CD14-positive monocyte (primary cell): ENCODE measurements around the gene GID8. TPM values are rescaled to one million over a fixed set of nuclear protein-coding genes. Genes with fewer than 3 reads are reported as not detected.

Experiments
- DNase-seq, 3 donors: peaks; one replicate each; pipeline ENCODE4 v3.0.0-alpha.2; 2011 to 2022
- H2AFZ ChIP-seq: 2 replicates; pipeline ENCODE4 v1.6.0; 2012; ENCODE audit warnings: mild to moderate bottlenecking, low read depth, low read length, inconsistent platforms; ENCODE audit not compliant: insufficient read depth, poor library complexity, severe bottlenecking
- H3K27ac ChIP-seq, 2 donors: 1 replicate in 1 of 2; 2 replicates in 1 of 2; pipeline ENCODE4 v1.5.1; 2012 to 2013; ENCODE audit warnings: low read length in 2 of 2, control low read depth in 1 of 2, inconsistent platforms in 1 of 2, low read depth in 1 of 2, mild to moderate bottlenecking in 1 of 2
- H3K27me3 ChIP-seq, 2 donors: one replicate each; pipeline versions ENCODE4 v1.6.0 to v1.6.1; 2011 to 2013; ENCODE audit warnings: low read length in 2 of 2; ENCODE audit not compliant: control insufficient read depth in 2 of 2, insufficient read depth in 2 of 2
- H3K36me3 ChIP-seq, 2 donors: replicated peaks in 1 of 2; 1 replicate in 1 of 2; 2 replicates in 1 of 2; pipeline versions ENCODE4 v1.5.1 to v1.6.1; 2012 to 2013; ENCODE audit warnings: low read length in 2 of 2, control low read depth in 1 of 2, inconsistent platforms in 1 of 2, mild to moderate bottlenecking in 1 of 2; ENCODE audit not compliant: insufficient read depth in 2 of 2, control insufficient read depth in 1 of 2
- H3K4me1 ChIP-seq, 2 donors: 1 replicate in 1 of 2; 2 replicates in 1 of 2; pipeline versions ENCODE4 v1.5.1 to v1.6.1; 2012 to 2013; ENCODE audit warnings: low read length in 2 of 2, control low read depth in 1 of 2, inconsistent platforms in 1 of 2, mild to moderate bottlenecking in 1 of 2, moderate library complexity in 1 of 2; ENCODE audit not compliant: insufficient read depth in 2 of 2, control insufficient read depth in 1 of 2
- H3K4me2 ChIP-seq: replicated peaks from 2 replicates; pipeline ENCODE3; 2012; ENCODE audit warnings: low read length, moderate library complexity, mild to moderate bottlenecking; ENCODE audit not compliant: poor library complexity, severe bottlenecking; ENCODE audit errors: extremely low read depth
- H3K4me3 ChIP-seq, 3 experiments: fragments of 200-600 bp in 1 of 3; sonication (generic) in 1 of 3; replicated peaks in 1 of 3; 1 replicate in 2 of 3; 2 replicates in 1 of 3; pipeline ENCODE4 v1.5.1; 2011 to 2013; ENCODE audit warnings: low read length in 3 of 3, mild to moderate bottlenecking in 3 of 3, control low read depth in 2 of 3, low read depth in 2 of 3, inconsistent platforms in 1 of 3, moderate library complexity in 1 of 3
- H3K79me2 ChIP-seq: 2 replicates; pipeline ENCODE4 v1.6.0; 2012; ENCODE audit warnings: mild to moderate bottlenecking, control low read depth, inconsistent platforms, low read length, moderate library complexity; ENCODE audit not compliant: insufficient read depth
- H3K9ac ChIP-seq: 2 replicates; pipeline ENCODE4 v1.6.0; 2017; ENCODE audit warnings: low read length, mild to moderate bottlenecking; ENCODE audit not compliant: insufficient read depth, poor library complexity, severe bottlenecking
- H3K9me3 ChIP-seq, 2 donors: replicated peaks in 1 of 2; 1 replicate in 1 of 2; 2 replicates in 1 of 2; pipeline versions ENCODE4 v1.5.1 to v1.6.1; 2012 to 2013; ENCODE audit warnings: low read length in 2 of 2, control low read depth in 1 of 2; ENCODE audit not compliant: control insufficient read depth in 1 of 2, insufficient read depth in 1 of 2
- H4K20me1 ChIP-seq: 2 replicates; pipeline ENCODE4 v1.6.0; 2012; ENCODE audit warnings: mild to moderate bottlenecking, low read length, control low read depth, moderate library complexity; ENCODE audit not compliant: insufficient read depth
- H3K27ac Mint-ChIP-seq, 7 donors: one replicate each; pipeline ENCODE4 v1.8.0; 2020; ENCODE audit warnings: mild to moderate bottlenecking in 7 of 7, mixed read lengths in 7 of 7, moderate library complexity in 6 of 7, inconsistent platforms in 2 of 7
- H3K27me3 Mint-ChIP-seq, 3 donors: one replicate each; pipeline ENCODE4 v1.8.0; 2021 to 2022; ENCODE audit warnings: low read depth in 3 of 3, mild to moderate bottlenecking in 3 of 3, mixed read lengths in 3 of 3, moderate library complexity in 3 of 3, inconsistent platforms in 1 of 3
- H3K36me3 Mint-ChIP-seq, 2 donors: one replicate each; pipeline ENCODE4 v1.8.0; 2020; ENCODE audit warnings: mixed read lengths in 2 of 2, inconsistent platforms in 1 of 2, mild to moderate bottlenecking in 1 of 2
- H3K4me1 Mint-ChIP-seq: one replicate; pipeline ENCODE4 v1.8.0; 2020; ENCODE audit warnings: mild to moderate bottlenecking, mixed read lengths
- H3K4me3 Mint-ChIP-seq, 2 donors: one replicate each; pipeline ENCODE4 v1.8.0; 2020; ENCODE audit warnings: mild to moderate bottlenecking in 2 of 2, mixed read lengths in 2 of 2, moderate library complexity in 1 of 2
- H3K9me3 Mint-ChIP-seq, 7 donors: one replicate each; pipeline ENCODE4 v1.8.0; 2020 to 2022; ENCODE audit warnings: mixed read lengths in 7 of 7, mild to moderate bottlenecking in 6 of 7, moderate library complexity in 6 of 7, inconsistent platforms in 2 of 7
- CTCF ChIP-seq: fragments of 200-600 bp; IDR thresholded peaks from one replicate; pipeline ENCODE4 v1.8.0; 2022; ENCODE audit warnings: antibody characterized with exemption, mild to moderate bottlenecking
- WGBS: methylation state at CpG from one replicate; pipeline ENCODE4 v1.1.5; 2013; ENCODE audit warnings: missing lambda C conversion rate; ENCODE audit not compliant: insufficient coverage; 5-methylcytosine and 5-hydroxymethylcytosine counted together
- intact Hi-C, 2 donors: fragments of 100-400 bp; cut with micrococcal nuclease; formaldehyde crosslinking; loops; one replicate each; pipeline versions ENCODE4 v1.15.0 to v1.15.1; 2023
- polyA plus RNA-seq, 3 donors: library from polyadenylated mRNA; depleted of rRNA in 1 of 3; unstranded in 2 of 3; stranded (reverse) in 1 of 3; fragments of 300-500 nt in 2 of 3; fragments of >200 nt in 1 of 3; fragmentation: Illumina TruSeq in 2 of 3; gene quantifications; 1 replicate in 2 of 3; 2 replicates in 1 of 3; pipeline ENCODE4 v1.2.3, GENCODE V29; 2012 to 2021

GID8 gene
- polyA plus RNA-seq, 3 donors: 12.4 to 19.7 (median 12.7) TPM

GRCh38 chr20:62963614-62964397 is 25.9 kb downstream of the GID8 start:
- Histone ChIP-seq H3K4me2 (no peak overlapping the region), H3K9me3 (no peaks in the 10 kb centered on the region), H3K9ac (no peak overlapping the region), H4K20me1 (no peaks in the 10 kb centered on the region), H3K27me3 (no peaks in the 10 kb centered on the region), H3K4me1 (peaks cover 11% of the 10 kb centered on the region in 2 donors), H3K4me3 (no peak overlapping the region), H3K36me3 (peaks cover 16 to 35% of the 10 kb centered on the region in 2 donors), H2AFZ (no peak overlapping the region), H3K79me2 (no peaks in the 10 kb centered on the region), H3K27ac (no peak overlapping the region)
- Mint-ChIP-seq H3K36me3 (peaks cover 28 to 60% of the 10 kb centered on the region in 2 donors), H3K9me3 (no peaks in the 10 kb centered on the region), H3K4me3 (no peak overlapping the region), H3K27me3 (peaks cover 0 to 2% (median 2%) of the 10 kb centered on the region in 3 donors), H3K27ac (peak overlapping the region in 2 of 7 donors; percentile 20 to 40), H3K4me1 (peaks cover 18% of the 10 kb centered on the region)
- no peak for TF ChIP-seq CTCF
- WGBS: 89% methylated on average over 30 of the region's 32 CpGs
- DNase-seq: no peak
- intact Hi-C loops: no loop called here

DNA sequence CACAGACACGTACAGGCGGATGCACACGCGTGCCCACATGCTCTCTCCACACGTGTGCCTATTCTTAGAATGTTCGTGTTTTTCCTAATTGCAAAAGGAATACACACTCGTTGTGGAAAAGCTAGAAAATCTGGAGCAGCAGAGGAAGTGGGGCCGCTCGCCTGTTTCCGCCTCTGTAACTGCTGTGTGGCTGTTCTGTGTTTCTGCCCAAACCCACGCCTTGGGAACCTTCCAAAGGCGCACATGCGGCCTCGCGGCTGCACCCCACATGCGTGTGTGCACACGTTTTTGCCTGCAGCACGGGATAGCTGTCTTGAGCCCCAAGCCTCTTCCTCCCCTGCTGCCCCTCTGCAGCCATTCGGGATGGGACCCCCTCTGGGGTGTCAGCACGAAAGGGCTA is 26.8 kb downstream of the GID8 start:
- Histone ChIP-seq H2AFZ (no peak overlapping the region), H3K9me3 (no peaks in the 10 kb centered on the region), H4K20me1 (no peaks in the 10 kb centered on the region), H3K4me2 (no peak overlapping the region), H3K4me1 (peaks cover 2% of the 10 kb centered on the region in 2 donors), H3K79me2 (no peaks in the 10 kb centered on the region), H3K27ac (no peak overlapping the region), H3K4me3 (no peak overlapping the region), H3K27me3 (peaks cover 0 to 3% of the 10 kb centered on the region in 2 donors), H3K36me3 (peaks cover 16 to 35% of the 10 kb centered on the region in 2 donors), H3K9ac (no peak overlapping the region)
- Mint-ChIP-seq H3K27me3 (peaks cover 3 to 6% (median 4%) of the 10 kb centered on the region in 3 donors), H3K4me1 (peaks cover 9% of the 10 kb centered on the region), H3K36me3 (peaks cover 28 to 59% of the 10 kb centered on the region in 2 donors), H3K27ac (no peak overlapping the region), H3K9me3 (no peaks in the 10 kb centered on the region), H3K4me3 (no peak overlapping the region)
- intact Hi-C loops: no loop called here
- 27% methylated on average over 17 of the region's 20 CpGs for WGBS
- DNase-seq: no peak
- TF ChIP-seq CTCF: no peak
